ENCODE data around the gene PLXNA2.

The PLXNA2 gene

DNA sequence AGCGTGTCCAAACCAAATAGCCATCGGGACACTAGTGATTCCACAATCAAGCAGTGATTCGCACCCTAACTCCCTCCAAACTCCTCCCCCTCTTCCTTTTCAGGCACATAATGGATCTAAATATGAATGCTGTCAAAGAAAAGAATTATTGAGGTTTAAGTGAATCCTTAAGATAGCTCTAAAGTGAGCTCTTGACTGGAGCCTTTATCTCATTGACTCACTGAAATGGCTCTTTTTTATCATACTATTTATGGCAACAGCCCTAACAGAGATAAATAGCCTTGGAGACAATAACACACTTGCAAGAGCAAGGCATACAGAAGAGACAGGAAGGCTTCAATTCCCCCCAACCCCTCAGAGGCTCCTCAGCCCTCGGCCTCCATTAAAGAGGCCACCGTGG, 143.3 kb downstream of the PLXNA2 start:
- peaks cover 32% of the 10 kb centered on the region for H3K4me1 ChIP-seq (ENCODE audit: insufficient read depth, low read length)
- H2AFZ ChIP-seq (ENCODE audit: low read depth, low read length) = no peak overlapping the region
- no peaks in the 10 kb centered on the region for H3K9me3 ChIP-seq (ENCODE audit: low read length)
- H3K4me3 ChIP-seq (ENCODE audit: low read length) = no peak overlapping the region
- H3K27me3 ChIP-seq (ENCODE audit: insufficient read depth, low read length) = no peaks in the 10 kb centered on the region
- no peaks in the 10 kb centered on the region for H3K36me3 ChIP-seq (ENCODE audit: insufficient read depth, low read length)

DNA sequence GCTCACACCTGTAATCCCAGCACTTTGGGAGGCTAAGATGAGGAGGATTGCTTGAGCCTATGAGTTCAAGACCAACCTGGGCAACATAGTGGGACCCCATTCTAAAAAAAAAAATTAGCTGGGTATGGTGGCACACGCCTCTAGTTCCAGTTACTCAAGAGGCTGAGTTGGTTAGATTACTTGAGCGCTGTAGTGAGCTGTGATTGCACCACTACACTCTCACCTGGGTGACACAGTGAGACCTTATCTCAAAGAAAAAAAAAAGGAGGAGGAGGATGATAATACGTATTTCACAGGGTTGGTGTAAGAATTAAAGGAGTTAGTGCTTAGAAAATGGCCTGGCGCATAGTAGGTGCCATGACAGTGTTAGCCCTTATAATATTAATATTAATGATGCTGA, 144.1 kb downstream of the PLXNA2 start:
- no peaks in the 10 kb centered on the region for H3K27me3 ChIP-seq (ENCODE audit: insufficient read depth, low read length)
- no peaks in the 10 kb centered on the region for H3K9me3 ChIP-seq (ENCODE audit: low read length)
- no peak overlapping the region for H3K4me3 ChIP-seq (ENCODE audit: low read length)
- no peak overlapping the region for H2AFZ ChIP-seq (ENCODE audit: low read depth, low read length)
- no peaks in the 10 kb centered on the region for H3K36me3 ChIP-seq (ENCODE audit: insufficient read depth, low read length)
- peaks cover 27% of the 10 kb centered on the region for H3K4me1 ChIP-seq (ENCODE audit: insufficient read depth, low read length)

DNA sequence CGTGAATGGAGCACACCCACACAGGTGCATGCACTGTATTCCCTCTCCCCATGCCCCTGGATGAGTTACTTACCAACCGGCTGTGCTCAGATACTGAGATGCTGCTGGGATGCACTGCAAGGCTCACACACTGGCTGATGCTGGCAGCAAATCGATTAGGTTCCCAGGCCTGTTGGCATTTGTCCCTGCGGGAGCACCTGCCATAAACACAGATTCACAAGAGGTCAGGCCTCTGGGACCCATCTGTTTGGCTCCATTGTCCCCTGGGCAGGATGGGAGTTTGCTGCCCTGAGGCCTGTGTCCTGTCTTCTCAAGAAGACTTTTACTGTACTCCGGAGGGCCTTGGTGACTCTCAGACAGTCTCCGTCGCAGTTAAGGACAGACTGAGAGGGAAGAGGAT, 145.4 kb downstream of the PLXNA2 start:
- Histone ChIP-seq H3K4me3 (ENCODE audit: low read length) (no peak overlapping the region), H3K36me3 (ENCODE audit: insufficient read depth, low read length) (no peaks in the 10 kb centered on the region), H3K27me3 (ENCODE audit: insufficient read depth, low read length) (no peaks in the 10 kb centered on the region), H3K4me1 (ENCODE audit: insufficient read depth, low read length) (peaks cover 31% of the 10 kb centered on the region), H2AFZ (ENCODE audit: low read depth, low read length) (no peak overlapping the region), H3K9me3 (ENCODE audit: low read length) (no peaks in the 10 kb centered on the region)

DNA sequence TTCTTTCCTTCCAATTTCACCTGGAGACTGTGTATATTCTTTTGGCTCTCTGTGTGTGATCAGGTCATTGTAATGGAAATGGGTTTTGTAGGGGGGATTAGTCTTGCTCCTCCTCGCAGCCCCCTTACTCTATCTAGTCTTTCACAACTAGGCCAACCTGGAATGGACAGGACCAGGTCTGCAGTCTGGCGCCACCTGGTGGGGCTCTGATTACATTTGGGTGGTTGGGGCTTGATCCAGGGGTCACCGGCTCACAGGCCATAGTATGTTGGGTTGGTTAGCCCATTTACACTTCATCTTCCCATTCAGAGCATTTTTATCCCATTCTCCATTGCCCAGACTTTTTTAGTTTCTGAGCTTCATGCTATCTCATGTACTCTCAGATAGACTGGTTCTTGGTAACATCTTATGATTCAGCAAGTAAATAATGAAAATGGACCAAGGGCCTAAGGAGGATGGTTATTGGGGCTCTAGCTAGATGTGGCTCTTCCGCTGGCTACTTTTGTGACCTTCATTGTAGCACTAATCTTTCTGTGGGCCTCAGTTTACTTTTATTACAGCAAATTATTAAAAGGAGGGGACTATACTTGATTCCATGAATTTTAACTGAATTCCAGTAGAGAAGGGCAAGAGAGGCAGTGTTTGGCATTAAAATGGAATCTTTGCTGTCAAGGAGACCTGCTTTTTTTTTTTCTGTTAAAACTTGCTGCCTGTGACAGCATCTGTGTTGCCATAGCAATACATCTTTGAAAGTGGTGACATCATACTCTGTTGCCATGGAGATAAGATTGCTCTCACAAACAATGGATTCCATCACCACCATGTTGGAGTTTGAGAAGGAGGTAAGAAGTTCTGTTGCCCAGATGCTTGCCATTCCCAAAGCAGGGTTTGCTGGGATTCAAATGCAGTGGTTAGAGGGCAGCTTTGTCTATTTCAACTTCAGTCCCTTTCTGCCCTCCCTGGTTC, 150.1 kb downstream of the PLXNA2 start:
- Histone ChIP-seq H3K27me3 (ENCODE audit: insufficient read depth, low read length) (no peaks in the 10 kb centered on the region), H3K4me3 (ENCODE audit: low read length) (no peak overlapping the region), H3K9me3 (ENCODE audit: low read length) (no peaks in the 10 kb centered on the region), H3K4me1 (ENCODE audit: insufficient read depth, low read length) (peaks cover 11% of the 10 kb centered on the region), H3K36me3 (ENCODE audit: insufficient read depth, low read length) (no peaks in the 10 kb centered on the region), H2AFZ (ENCODE audit: low read depth, low read length) (no peak overlapping the region)

DNA sequence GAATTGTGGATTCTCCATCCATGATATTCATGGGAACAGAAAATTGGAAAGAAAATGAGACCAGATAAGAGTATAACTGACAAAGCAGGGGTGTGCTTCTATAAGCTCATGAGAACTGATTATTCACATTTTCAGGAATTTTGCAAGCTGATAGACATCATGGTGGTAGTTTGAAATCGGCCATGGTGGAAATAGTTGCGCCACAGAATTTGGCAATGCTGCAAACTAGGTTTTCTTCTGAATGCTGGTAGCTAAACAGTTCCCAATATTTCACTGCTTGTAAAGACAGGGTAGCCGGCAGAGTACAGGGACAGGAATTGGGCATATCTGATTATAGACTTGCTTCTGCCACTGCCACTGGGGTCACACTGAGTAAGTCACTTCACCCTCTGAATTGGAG, 151.1 kb downstream of the PLXNA2 start:
- no peaks in the 10 kb centered on the region for H3K36me3 ChIP-seq (ENCODE audit: insufficient read depth, low read length)
- H3K9me3 ChIP-seq (ENCODE audit: low read length) = no peaks in the 10 kb centered on the region

DNA sequence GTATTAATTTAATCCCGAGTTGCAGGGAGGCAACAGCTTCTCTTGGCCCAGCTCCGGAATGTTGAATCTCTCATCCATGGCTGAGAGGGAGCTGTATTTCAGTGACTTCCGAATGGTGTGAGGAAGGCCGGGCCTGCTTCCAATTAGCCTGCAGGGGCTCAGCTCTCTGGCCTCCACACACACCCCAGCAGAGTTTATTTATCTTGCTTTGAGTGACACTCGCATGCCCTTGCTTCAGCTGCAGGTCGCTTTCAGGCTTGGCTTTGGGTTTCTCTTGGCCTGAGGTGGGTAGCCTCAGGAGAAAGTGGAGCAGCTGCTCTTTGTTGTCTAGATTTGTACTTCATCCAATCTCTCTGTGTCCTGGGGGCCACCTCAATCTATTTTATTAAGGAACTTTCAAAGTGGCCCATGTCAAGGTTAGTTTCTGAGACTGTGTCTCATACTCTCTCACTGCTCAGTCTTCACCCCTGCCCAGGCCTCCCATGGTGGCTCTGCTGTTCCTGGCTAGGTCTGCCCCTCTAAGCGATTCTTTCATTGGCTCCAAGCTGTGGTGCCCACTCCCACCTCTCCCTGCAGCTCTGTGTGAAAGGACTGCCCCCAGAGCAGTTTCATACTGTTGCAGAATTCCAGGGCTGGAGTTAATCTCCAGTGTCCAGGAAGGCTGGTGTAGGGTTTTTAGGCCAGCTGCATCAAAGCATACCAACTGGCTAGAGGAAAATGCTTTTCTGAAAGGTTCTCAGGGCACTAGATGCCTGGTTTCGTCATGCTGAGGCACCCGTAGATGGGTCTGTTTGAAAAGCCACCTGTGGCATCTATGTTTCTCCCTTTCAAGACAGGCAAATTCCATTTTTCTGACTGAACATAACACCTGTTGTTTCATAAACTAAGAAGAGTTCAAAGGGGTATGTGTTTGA, 153.5 kb downstream of the PLXNA2 start:
- Histone ChIP-seq H3K4me3 (ENCODE audit: low read length) (no peak overlapping the region), H3K4me1 (ENCODE audit: insufficient read depth, low read length) (peaks cover 12% of the 10 kb centered on the region), H3K9me3 (ENCODE audit: low read length) (no peaks in the 10 kb centered on the region), H3K36me3 (ENCODE audit: insufficient read depth, low read length) (no peaks in the 10 kb centered on the region), H2AFZ (ENCODE audit: low read depth, low read length) (no peak overlapping the region), H3K27me3 (ENCODE audit: insufficient read depth, low read length) (no peaks in the 10 kb centered on the region)

More for the DNA sequence above, 151.1 kb downstream of the PLXNA2 start:
- Histone ChIP-seq H2AFZ (ENCODE audit: low read depth, low read length) (no peak overlapping the region), H3K4me1 (ENCODE audit: insufficient read depth, low read length) (peaks cover 5% of the 10 kb centered on the region), H3K4me3 (ENCODE audit: low read length) (no peak overlapping the region), H3K27me3 (ENCODE audit: insufficient read depth, low read length) (no peaks in the 10 kb centered on the region)

DNA sequence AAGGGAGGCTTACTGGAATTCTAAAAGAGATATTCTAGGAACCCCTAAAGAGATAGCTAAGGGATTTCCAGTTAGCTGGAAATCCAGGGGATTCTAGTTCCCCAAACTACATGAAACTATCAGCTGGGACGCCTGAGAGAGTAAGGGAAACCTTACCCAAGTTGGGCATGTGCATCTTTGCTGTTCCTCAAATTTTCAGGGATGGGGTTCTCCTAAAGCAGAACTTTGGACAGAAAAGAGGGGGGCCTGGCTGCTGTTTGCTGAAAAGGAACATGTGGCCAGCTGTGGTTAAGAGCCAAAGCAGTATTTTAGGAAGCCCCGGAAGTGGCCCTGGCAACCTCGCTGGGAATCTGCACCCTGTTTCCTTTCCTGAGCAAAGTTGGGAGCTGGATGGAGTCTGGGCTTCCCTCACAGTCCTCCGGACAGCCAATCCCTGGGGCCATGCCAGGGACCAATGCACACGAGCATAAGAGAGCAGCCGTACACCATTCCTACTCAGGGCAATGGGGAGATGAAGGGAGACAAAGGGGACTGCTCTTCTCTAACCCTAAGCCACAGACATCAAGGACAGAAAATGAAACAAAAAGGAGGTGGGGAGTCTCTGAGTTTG, 154.3 kb downstream of the PLXNA2 start:
- Histone ChIP-seq H3K4me3 (ENCODE audit: low read length) (no peak overlapping the region), H3K27me3 (ENCODE audit: insufficient read depth, low read length) (no peaks in the 10 kb centered on the region), H3K36me3 (ENCODE audit: insufficient read depth, low read length) (no peaks in the 10 kb centered on the region), H2AFZ (ENCODE audit: low read depth, low read length) (no peak overlapping the region), H3K4me1 (ENCODE audit: insufficient read depth, low read length) (peaks cover 12% of the 10 kb centered on the region), H3K9me3 (ENCODE audit: low read length) (no peaks in the 10 kb centered on the region)

DNA sequence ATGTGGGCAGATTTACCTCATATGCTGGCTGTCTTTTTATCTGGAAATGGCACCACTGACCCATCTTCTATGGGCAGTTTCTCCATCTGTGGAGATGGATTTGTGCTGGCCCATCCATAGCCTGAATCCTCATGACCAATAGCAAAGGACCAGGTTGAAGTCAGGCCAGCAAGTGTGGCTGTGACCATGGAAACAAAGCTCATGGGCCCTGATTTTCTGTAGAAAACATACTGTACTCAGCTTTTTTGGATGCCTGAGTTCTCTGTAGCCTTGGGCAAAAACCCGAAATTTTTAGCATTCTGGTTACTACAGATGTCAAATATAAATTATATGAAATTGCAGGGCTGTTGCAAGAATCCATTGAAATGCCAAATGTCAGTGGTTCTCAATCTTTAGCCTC, 155.0 kb downstream of the PLXNA2 start:
- Histone ChIP-seq H3K4me1 (ENCODE audit: insufficient read depth, low read length) (peaks cover 9% of the 10 kb centered on the region), H3K9me3 (ENCODE audit: low read length) (no peaks in the 10 kb centered on the region), H3K36me3 (ENCODE audit: insufficient read depth, low read length) (no peaks in the 10 kb centered on the region), H3K4me3 (ENCODE audit: low read length) (no peak overlapping the region), H2AFZ (ENCODE audit: low read depth, low read length) (no peak overlapping the region), H3K27me3 (ENCODE audit: insufficient read depth, low read length) (no peaks in the 10 kb centered on the region)

DNA sequence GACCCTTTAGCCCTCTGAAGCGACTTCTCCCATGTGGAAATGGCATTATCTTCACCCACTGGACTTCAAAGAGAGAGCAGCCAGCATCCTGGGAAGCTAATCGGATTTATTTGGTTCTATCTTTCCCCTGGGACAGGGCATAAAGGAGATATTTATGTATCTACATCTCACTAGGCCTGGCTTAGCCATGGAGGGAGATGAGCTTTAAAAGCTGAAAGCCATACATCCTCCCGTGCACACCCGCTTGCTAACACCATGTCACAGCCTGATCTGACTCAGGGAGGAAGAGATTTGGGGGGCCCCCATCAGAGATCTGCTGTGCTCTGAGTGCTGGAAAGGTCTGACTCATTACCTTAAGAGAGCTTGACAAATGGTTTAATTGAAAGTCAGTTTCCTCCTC, 155.9 kb downstream of the PLXNA2 start:
- H3K36me3 ChIP-seq (ENCODE audit: insufficient read depth, low read length) = no peaks in the 10 kb centered on the region
- H3K4me3 ChIP-seq (ENCODE audit: low read length) = no peak overlapping the region
- peaks cover 16% of the 10 kb centered on the region for H3K4me1 ChIP-seq (ENCODE audit: insufficient read depth, low read length)
- H2AFZ ChIP-seq (ENCODE audit: low read depth, low read length) = no peak overlapping the region
- H3K27me3 ChIP-seq (ENCODE audit: insufficient read depth, low read length) = no peaks in the 10 kb centered on the region
- H3K9me3 ChIP-seq (ENCODE audit: low read length) = no peaks in the 10 kb centered on the region

DNA sequence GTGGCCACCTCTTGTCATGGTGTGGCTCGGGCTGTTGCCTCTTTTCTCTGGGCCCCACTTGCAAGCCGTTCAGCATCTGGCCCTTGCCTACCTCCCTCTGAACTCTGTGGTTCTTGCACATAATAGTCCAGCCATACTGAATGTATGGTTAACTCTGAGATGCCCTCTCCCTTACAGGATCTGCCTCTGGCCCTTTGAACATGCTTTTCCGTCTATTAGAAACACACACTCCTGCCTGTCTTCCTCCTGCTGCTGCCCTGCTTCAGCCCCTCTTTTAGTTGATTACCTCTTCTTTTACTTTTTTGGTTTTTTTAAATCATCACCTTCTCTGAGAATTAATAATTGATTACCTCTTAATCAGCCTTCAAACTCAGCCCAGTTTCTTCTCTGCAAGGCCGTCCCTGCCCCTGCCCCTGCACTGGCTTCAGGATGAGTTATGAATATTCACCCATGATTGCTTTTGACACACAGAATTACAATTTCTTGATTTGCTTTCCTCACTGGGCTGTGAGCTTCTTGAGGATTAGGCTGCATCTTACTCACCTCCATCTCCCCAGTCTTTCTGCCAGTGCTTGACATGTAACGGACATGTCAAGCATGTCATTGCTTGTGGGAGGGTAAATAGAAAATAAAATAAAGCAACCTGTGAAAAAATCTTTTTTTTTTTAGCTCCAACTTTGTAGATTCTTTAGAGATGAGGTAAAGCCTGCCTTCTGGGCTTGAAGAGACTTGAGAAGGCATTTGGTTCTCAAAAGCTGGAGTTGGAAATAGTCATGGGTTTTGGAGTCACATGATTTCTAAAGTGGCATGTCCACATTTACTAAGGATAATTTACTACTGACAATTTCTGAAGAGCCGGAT, 158.3 kb downstream of the PLXNA2 start:
- Histone ChIP-seq H3K9me3 (ENCODE audit: low read length) (no peaks in the 10 kb centered on the region), H2AFZ (ENCODE audit: low read depth, low read length) (no peak overlapping the region), H3K36me3 (ENCODE audit: insufficient read depth, low read length) (no peaks in the 10 kb centered on the region), H3K4me3 (ENCODE audit: low read length) (no peak overlapping the region), H3K4me1 (ENCODE audit: insufficient read depth, low read length) (peaks cover 34% of the 10 kb centered on the region), H3K27me3 (ENCODE audit: insufficient read depth, low read length) (no peaks in the 10 kb centered on the region)

DNA sequence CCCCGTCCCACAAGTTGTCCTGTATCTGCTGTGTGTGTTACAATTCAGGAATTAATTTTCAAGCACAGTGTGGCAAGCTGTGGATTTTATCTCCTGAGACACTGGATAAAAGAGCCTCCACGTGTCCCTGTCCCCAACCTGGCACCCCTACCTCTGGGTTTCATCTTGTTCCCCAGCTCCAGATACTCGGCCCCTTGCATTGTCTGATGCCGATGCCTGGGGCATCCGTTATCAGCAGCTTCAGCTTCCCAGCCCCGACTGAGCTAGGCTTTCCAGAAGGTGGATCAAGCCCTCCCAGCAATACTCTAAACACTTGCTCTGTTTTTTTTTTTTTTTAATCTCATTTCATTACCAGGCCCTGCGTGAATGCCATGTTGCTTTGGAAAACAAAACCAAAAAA, 159.4 kb downstream of the PLXNA2 start:
- H3K36me3 ChIP-seq (ENCODE audit: insufficient read depth, low read length) = no peaks in the 10 kb centered on the region

DNA sequence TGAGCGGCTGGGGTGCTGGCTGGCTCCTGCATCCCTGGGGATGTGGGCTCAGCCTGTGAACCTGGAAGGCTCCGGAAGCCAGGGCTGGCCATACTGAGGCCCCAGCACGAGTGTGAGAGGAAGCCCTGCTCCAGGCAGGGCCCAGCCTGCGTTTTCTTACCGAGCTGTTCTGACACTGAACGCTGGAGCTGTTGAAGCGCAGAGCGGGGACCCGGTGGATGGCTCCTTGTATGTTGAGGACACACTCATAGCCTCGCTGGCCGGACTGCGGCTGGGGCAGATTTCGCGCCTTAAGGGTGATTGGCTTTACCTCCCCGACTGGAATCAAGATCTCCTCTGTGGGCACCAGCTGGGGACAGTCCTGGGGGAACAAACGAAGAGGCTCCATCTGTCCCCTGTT, 160.0 kb downstream of the PLXNA2 start:
- Histone ChIP-seq H3K4me1 (ENCODE audit: insufficient read depth, low read length) (peaks cover 34% of the 10 kb centered on the region), H3K36me3 (ENCODE audit: insufficient read depth, low read length) (no peaks in the 10 kb centered on the region), H3K27me3 (ENCODE audit: insufficient read depth, low read length) (no peaks in the 10 kb centered on the region), H2AFZ (ENCODE audit: low read depth, low read length) (no peak overlapping the region), H3K9me3 (ENCODE audit: low read length) (no peaks in the 10 kb centered on the region), H3K4me3 (ENCODE audit: low read length) (no peak overlapping the region)

More for the DNA sequence above, 159.4 kb downstream of the PLXNA2 start:
- no peaks in the 10 kb centered on the region for H3K9me3 ChIP-seq (ENCODE audit: low read length)
- H3K4me3 ChIP-seq (ENCODE audit: low read length) = no peak overlapping the region
- peaks cover 34% of the 10 kb centered on the region for H3K4me1 ChIP-seq (ENCODE audit: insufficient read depth, low read length)
- H3K27me3 ChIP-seq (ENCODE audit: insufficient read depth, low read length) = no peaks in the 10 kb centered on the region
- H2AFZ ChIP-seq (ENCODE audit: low read depth, low read length) = no peak overlapping the region

Measured in neuron (in vitro differentiated cells).